HG03064 (cell line): ENCODE results near the gene AQP4.

Source experiments
- ATAC-seq: cut with Tn5 transposase; IDR thresholded peaks from one replicate; pipeline ENCODE4 v1.9.1; 2021; ENCODE audit warnings: low read depth; ENCODE audit not compliant: unreplicated experiment

Gene AQP4, protein sequence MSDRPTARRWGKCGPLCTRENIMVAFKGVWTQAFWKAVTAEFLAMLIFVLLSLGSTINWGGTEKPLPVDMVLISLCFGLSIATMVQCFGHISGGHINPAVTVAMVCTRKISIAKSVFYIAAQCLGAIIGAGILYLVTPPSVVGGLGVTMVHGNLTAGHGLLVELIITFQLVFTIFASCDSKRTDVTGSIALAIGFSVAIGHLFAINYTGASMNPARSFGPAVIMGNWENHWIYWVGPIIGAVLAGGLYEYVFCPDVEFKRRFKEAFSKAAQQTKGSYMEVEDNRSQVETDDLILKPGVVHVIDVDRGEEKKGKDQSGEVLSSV

DNA sequence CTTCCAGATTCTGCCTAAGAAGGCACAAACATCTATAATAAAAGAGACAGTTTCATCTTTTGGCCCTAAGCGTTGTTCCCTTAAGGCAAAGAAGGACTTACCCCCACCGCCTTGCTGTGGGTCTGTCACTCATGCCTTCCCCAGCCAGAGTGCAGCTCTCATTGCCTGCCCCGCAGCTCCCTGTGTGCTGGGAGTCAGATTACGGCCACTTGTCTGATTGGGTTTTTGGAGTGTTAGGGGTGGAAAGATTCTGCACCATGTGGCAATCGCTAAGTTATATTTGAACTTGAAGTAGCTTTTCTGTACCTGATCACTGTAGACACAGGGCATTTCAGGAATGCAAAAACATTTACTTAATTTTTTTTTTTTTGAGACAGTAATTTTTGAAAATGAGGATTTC lies at the start of gene AQP4:
TSS of gene AQP4 (minus strand) at position 151 of the 400 bp plus-strand sequence. CDS start at position 133, 18 bp downstream.
- ATAC-seq = no peak

DNA sequence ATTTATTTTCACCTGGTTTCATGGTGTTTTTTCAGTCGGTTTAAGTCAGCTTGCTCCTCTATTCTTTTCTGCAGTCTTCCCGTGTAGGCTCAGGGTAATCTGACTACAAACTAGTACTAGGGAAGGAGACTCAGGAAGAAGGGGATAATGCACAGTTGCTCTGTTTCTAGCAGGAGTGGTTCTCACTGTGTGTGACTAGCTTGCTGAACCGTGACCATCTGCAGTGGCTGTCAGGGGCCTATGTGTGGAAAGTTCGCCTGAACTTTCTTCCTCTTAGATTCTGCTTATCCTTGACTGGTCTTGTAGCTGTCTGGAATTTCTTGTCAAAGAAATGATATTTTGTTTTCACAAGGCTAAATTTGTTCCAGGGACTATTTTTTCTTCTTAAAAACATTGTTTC lies 46.3 kb upstream of the AQP4 start:
- ATAC-seq = no peak

DNA sequence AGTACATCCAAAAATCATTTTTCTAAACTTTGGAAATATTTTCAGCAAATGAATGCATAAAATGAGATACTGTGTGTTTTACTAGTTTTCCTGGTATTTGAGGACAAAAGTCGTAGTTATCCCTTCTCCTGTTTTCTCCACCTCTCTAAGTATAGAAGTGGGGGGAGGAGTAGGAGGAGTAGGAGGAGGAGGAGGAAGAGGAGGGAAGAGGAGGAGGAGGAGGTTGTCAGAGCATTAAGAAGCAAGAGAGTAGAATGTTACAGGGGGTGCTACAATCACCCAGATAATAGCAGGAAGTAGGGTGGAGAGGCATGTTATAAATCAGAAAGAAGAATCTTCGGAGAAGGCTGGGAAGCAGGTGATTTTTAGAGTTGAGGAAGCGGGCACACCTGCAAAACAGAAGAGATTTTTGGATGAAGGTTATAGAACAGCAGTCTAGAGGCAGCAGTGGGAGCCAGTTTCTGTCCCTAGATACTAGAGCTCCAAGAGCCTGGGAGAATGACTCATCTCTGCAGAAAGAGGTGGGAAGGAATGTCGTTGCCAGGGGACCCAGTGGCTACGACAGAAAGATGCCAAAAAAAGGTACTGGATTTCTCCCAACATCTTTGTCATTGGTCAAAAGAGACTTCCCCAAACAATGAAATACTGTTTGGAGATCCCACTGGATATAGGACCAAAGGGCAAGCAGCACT lies 44.2 kb upstream of the AQP4 start:
- no peak for ATAC-seq

DNA sequence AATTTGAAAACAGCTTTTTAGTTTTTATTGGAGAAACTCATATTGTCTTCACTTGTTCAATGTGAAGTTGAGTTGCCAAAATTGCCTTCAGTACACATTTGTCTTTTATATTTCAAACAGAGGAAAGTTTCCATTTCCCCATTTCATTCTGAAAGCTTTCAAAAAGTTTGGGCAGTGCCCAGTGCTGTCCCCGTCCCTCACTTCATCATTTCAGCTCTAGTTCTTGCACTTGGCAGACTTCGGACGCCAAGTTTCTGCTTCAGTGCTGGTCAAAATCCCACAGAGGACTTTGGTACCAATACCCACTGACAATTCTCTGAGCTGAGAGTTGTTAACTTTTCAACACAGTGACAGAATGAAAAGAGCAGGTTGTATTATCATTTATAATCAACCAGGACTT lies 43.4 kb upstream of the AQP4 start:
- no peak for ATAC-seq

DNA sequence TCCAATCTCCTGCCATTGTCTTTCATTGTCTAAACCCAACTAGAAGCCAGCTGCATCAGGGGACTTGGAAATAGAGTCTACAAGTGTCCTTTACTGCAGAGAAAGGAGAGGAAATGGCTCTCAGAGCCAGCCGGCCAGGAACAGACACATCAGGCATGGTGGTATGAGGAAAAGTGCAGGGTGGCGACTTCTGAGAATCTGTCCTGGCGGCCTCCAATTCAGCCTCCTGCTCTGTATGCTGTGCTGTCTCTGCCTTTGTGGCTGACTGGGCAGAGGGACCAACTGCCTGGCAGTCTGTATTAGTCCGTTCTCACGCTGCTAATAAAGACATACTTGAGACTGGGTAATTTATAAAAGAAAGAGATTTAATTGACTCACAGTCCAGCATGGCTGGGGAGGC lies 36.8 kb upstream of the AQP4 start:
- ATAC-seq = no peak

DNA sequence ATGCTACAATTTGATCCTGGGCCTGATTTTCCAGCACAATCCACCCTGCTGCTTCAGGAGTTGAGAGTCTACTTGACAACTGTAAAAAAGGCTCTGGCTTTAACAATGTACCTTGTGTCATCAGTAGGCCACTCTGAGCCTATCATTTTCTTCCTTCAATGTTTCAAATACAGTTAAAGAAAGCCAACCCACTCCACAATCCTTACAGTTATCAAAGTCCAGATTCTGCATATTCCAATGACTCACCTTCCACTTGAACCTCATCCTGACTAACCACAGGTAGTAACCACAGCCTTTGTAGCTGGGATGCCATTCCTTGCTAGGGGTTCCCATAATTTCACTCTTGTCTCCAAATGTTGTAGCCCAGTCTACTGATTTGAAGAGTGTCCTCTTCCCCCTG lies 35.5 kb upstream of the AQP4 start:
- no peak for ATAC-seq

DNA sequence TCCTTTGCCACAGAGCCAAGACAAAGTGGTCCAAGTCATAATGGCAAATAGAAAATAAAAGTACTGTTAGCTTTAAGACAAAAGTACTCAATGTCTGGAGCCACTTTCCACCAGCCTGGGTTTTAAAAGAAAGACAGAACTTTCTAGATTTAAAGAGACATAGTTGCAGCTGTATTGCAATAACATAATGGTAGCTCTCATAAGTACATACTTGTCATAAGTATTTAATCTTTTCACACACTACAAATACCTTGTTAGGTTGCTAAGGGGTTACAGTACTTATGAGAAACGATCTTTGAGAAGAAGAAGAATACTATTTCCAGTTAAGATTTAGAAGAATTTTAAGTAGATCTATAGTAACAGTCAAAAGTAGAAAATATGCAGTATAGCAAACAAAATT lies 28.9 kb upstream of the AQP4 start:
- ATAC-seq = no peak

DNA sequence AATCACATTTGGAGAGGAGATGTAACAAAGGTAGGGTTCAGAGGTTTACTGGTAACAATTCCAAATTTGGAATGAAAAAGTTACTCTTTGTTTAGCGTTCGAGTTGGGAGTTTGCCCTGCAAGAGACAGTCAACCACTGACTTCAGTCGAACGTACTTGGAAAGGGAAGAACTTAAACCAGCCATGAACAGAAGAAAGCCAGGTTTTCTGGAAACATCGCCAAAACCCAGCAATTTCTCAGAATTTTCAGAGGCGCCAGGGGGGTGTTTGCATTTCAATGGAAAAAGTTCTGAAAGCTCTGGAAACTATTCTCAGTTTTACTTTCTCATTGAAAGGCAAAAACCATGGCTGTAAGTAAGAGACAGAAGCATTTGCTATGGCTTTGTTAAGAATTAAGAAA lies 28.5 kb upstream of the AQP4 start:
- no peak for ATAC-seq

DNA sequence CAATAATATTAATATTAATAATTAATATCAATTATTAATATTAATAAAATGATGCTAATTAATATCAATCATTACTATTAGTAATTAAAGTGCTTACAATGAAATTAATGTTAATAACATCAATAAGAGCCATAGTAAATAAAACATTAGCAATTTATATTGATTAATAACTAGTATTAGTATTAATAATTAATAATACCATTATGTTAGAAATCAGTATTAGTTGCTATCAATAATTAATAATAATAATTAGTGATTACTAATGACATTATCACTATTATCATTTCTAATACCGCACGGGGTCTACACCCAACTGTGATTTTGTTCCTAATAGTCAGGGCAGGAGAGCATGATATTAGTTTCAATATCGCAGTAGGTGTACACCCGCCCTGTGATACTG lies 22.8 kb upstream of the AQP4 start:
- no peak for ATAC-seq

DNA sequence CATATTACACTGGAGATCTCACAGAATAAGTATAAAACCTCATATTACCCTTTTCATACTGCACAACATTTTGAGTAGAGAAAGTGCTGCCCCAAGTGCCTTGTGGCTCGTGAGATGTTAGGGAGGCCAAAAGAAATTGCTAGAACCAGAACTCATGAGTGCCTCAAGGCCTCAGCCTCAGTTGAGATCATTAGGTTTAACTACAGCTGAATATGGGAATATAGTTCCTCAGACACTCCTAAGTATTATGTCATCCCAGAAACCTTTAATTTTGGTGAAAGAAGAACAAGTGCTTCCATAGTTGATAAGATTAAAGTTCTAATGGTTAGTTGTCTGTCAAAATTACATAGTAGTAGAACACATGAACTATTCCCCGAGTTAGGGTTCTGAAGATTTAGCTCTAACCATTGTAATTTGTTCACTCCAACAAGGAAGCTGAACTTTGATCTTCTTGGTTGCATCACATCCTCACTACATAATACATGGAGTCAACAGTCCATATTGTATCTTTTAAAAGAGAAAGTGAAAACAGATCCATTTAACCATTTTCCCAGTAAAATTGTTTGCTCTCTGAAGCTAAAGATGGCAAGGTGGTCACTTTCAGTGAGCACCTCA lies 9.6 kb upstream of the AQP4 start:
- ATAC-seq = no peak

DNA sequence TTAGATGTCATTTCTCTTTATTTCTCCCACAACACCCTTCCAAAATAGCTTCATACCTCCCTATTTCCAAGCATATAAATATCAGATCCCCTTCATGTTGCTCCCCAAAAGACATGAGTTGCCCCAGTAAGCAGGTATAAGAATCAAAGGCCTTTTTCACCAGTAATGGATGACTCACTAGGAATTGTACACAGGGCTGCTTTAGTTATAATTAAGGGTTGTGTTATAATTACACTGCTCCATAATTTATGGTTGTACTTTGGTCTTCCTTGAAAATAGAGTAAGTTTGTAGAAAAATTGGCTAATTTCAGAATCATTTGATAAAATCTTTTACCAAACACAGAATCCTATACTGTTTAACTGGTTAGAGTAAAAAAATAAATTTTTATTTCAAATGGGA lies 8.8 kb upstream of the AQP4 start:
- ATAC-seq = no peak

DNA sequence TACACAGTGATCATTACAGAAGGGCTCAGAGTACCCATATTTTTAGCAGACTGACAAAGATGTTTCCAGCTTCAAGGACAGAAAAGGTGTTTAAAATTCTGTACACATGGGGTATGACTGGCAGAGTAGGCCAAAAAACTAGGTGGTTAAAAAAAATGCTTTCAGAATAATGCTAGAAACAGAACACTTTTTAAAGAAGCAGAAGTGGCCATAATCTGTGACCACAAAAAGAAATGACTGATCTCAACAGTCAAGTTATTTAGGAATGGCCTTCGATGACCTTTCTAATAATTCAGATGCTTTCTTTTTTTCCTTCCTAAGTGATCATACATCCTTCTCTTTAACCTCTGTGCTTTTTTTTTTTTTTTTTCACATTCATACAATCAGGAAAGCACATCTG lies 4.1 kb upstream of the AQP4 start:
- no peak for ATAC-seq

DNA sequence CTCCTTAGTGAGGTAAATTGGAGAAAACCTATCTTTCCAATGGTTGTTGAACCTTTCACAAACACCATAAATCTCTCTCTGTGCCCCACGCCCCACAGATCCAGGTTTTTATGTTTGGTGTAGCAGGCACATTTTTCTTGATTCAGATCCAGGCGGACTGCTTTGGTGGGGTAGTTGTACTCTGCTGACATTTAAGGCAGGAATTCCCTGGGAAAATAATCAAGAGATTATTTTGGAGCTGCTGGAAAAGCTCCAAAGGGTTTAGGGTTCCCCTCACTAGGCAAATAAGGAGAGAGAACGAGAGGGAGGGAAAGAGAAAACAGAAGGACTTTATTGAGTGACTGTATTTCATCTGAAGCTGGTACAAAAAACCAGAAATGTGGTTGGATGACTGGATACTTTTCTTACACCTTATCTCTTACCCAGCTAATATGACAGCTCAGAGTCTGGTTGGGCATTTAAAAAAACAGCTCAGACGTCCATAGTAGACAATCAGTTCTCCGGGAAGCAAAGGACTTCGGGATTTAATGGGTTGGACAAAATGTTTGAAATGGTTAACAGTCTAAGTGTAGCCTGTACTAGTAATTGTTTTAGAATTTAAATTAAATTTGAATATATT lies 3.6 kb upstream of the AQP4 start:
- no peak for ATAC-seq

DNA sequence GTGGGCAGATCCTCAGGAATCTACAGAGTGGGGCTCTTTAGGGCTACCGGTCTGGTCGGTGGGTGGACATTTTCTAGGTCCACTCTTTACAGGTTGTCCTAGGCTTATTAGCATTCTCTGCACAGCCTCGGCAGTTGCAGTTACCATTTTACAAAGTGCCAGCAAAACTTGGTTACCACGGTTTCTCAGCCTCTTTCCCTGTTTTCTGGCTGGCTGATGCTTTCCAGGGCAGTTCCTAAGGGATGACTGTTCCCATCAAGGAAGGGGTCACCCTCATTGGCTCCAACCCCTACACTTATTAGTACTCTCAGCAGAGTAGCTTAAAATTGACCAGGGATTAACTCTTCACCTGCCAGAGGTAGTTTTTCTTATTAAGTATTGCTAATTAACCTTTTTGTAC lies 2.0 kb upstream of the AQP4 start:
- ATAC-seq = no peak

DNA sequence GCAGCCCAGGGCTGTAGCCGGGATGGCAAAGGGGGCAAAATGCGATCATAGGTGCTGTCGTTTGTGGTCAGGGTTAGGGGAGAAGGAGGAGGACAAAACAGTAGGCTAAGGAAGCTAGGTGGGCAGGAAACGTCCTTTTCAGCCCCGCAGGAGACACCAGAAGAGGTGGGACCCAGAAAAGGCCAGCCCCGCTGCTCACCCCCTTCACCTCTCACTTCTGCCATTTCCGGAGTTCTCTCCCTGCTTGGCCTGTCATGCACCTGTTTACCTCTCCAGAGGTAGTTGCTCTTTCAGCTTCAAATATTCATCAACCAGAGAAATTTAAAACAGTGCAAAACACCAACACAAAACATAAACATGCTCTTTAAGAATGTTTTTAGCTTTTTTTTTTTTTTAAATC lies 849 bp downstream of the AQP4 start:
- no peak for ATAC-seq

DNA sequence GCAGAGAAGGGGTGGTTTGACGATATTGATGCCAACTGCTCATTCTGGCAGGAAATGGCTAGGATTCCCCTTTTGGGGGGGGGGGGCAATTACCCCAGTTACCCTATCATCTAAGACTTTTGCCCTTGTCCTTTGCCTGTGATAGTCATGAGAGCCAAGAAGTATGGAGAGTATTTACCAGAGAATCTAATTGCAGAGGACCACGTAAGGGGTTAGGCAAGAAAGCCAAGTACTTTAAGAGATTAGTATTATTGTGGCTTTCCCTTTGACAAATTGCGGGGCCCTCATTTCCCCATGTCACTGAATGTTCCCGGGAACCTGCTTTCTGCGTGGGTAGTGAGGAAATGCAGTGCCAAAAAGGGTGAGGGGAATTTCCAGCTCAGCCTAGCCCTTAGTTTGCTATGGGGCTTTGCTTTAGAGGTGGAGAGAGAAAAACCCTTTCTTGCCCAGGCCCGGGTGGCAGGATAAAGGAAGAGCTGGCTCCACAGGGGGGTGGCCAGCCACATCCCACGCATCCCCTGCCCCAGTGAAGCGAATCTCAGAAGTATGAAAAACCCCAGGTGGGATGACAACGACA lies 1.5 kb downstream of the AQP4 start:
- no peak for ATAC-seq

DNA sequence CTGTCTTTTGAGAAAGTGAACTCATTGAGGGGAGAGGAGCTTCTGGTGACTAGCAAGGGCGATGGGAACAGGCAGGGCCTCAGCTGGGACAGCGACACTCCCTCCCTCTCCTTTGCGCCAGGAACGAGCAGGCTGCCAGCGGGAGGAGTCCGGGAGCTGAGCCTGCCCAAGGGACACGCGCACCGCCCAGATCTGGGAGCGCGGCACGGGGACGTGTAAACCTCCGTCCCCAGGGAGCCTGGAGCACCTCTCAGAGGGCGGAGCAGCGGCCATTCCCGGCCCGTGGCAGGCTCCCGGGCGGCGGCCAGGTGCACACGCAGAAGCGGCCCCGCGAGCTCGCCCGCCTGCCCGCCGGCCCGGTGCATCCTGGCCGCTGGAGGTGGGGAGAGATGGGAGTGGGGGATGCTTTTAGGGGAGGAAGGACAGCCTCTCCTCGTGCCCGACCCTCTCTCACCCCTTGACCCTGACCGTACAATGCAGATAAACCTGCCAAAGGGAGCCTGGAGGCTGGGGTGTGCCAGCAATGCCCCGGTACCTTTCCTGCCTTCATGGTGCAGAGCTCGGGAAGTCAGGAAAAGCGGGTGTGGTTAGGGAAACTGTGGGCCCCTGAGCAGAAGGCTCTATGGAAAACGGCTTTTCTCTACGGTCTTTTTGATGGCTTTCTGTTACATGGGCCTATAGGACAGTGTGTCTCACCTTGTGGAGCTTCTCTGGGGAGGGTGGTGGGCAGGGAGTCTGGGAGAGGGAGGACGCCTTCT lies 2.2 kb downstream of the AQP4 start:
- no peak for ATAC-seq

DNA sequence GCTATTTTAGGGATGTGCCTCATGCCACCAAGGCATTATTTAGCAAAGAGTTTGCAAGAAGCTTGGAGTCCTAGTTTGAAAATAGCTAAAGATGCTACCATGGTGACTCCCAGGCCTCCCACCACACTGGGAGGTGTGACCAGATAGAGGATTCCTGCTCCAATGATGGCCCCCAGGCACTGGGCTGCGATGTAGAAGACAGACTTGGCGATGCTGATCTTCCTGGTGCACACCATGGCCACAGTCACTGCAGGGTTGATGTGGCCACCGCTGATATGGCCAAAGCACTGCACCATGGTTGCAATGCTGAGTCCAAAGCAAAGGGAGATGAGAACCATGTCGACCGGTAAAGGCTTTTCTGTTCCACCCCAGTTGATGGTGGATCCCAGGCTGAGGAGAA lies 3.4 kb downstream of the AQP4 start:
- no peak for ATAC-seq

DNA sequence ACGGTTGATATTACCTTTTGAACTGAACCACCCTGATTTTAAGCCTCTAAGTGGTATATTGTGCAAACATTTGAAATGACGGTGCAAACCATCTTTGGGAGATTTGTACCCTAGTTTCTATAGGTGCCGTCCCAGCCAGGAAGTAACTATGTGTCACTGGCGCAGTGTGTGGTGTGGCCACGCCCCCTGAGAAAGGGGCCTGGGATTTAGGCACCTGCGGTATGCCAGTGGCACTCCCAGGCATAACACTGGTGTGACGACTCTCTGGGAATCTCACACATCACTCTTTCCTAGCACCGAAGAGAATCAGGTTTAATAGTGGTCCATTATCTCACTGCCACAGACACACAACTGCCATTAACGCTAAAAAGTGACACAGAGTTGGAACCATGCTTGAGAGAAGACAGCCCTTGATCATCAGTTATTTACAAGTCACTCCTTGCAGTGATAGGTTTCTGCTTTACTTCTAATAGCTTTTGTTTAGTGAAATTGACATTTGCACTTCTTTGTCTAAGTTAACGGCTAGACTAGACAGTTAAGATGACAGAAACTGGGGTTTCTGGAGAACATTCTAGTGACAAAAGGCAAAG lies 11.1 kb downstream of the AQP4 start:
- ATAC-seq = no peak

DNA sequence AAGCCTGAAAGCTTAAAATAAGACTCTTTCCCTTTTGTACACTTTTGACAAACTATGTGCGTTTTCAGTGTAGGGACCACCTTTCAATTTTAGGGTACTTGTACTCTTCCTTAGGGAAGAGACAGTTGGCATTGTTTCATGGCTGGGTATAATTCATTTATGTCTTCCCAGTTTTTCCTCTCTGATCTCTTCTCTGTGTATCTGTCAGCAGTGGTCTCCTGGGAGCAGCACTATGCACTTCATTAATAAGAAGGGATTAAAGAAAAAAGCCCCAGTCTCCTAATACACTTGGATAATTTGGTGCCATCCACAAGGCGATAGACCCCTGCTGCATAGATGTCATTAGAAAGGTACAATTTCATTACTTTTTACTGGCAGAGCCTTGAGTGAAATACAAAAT lies 12.1 kb downstream of the AQP4 start:
- no peak for ATAC-seq
